ENCODE data around the gene CDK19. TPM values are rescaled to one million over a fixed set of nuclear protein-coding genes. Genes with fewer than 3 reads are reported as not detected.

The CDK19 gene
- polyA plus RNA-seq, 3 donors from 2014 or later = 1.7 to 5.2 (median 2.4) TPM

GRCh38 chr6:110800196-110800838, 15.0 kb downstream of the CDK19 start:
- peak overlapping the region in 1 of 6 donors; percentile 17 for H3K27ac Mint-ChIP-seq
- no peak for DNase-seq
- peaks cover 22 to 53% of the 10 kb centered on the region in 2 donors for H3K4me1 Mint-ChIP-seq
- H3K36me3 Mint-ChIP-seq = peaks cover 0 to 15% (median 4%) of the 10 kb centered on the region in 3 donors
- no peaks in the 10 kb centered on the region for H3K27me3 Mint-ChIP-seq (ENCODE audit: low read depth in 3 of 3)
- no peak overlapping the region for H3K4me3 Mint-ChIP-seq
- peaks cover 0 to 3% (median 0%) of the 10 kb centered on the region in 6 donors for H3K9me3 Mint-ChIP-seq

GRCh38 chr6:110799655-110800054, 15.6 kb downstream of the CDK19 start:
- no peak overlapping the region for H3K4me3 Mint-ChIP-seq
- H3K27me3 Mint-ChIP-seq (ENCODE audit: low read depth in 3 of 3) = no peaks in the 10 kb centered on the region
- peak overlapping the region in 1 of 6 donors; percentile 17 for H3K27ac Mint-ChIP-seq
- H3K4me1 Mint-ChIP-seq = peaks cover 18 to 52% of the 10 kb centered on the region in 2 donors
- H3K36me3 Mint-ChIP-seq = peaks cover 0 to 15% (median 4%) of the 10 kb centered on the region in 3 donors
- no peak for DNase-seq
- H3K9me3 Mint-ChIP-seq = peaks cover 0 to 3% (median 0%) of the 10 kb centered on the region in 6 donors

GRCh38 chr6:110799189-110799588, 16.1 kb downstream of the CDK19 start:
- H3K4me1 Mint-ChIP-seq = peaks cover 18 to 52% of the 10 kb centered on the region in 2 donors
- H3K9me3 Mint-ChIP-seq = peaks cover 0 to 3% (median 0%) of the 10 kb centered on the region in 6 donors

GRCh38 chr6:110795271-110795670, 20.0 kb downstream of the CDK19 start:
- H3K9me3 Mint-ChIP-seq = no peaks in the 10 kb centered on the region
- no peak for DNase-seq
- peaks cover 0 to 2% (median 0%) of the 10 kb centered on the region in 3 donors for H3K36me3 Mint-ChIP-seq
- peaks cover 6 to 24% of the 10 kb centered on the region in 2 donors for H3K4me1 Mint-ChIP-seq
- no peak overlapping the region for H3K27ac Mint-ChIP-seq
- H3K4me3 Mint-ChIP-seq = no peak overlapping the region
- no peaks in the 10 kb centered on the region for H3K27me3 Mint-ChIP-seq (ENCODE audit: low read depth in 3 of 3)

More at GRCh38 chr6:110799189-110799588, 16.1 kb downstream of the CDK19 start:
- H3K4me3 Mint-ChIP-seq = no peak overlapping the region
- H3K36me3 Mint-ChIP-seq = peaks cover 0 to 15% (median 4%) of the 10 kb centered on the region in 3 donors
- H3K27me3 Mint-ChIP-seq (ENCODE audit: low read depth in 3 of 3) = no peaks in the 10 kb centered on the region
- H3K27ac Mint-ChIP-seq = no peak overlapping the region
- DNase-seq = no peak

- Mint-ChIP-seq H3K9me3 (no peaks in the 10 kb centered on the region), H3K27ac (no peak overlapping the region), H3K27me3 (ENCODE audit: low read depth in 3 of 3) (no peaks in the 10 kb centered on the region), H3K4me3 (no peak overlapping the region), H3K36me3 (peaks cover 0 to 4% (median 0%) of the 10 kb centered on the region in 3 donors), H3K4me1 (peaks cover 36 to 45% of the 10 kb centered on the region in 2 donors)
- DNase-seq = no peak
Measured at GRCh38 chr6:110786696-110787095, 28.6 kb downstream of the CDK19 start.

GRCh38 chr6:110786271-110786670, 29.0 kb downstream of the CDK19 start:
- no peak for DNase-seq
- H3K9me3 Mint-ChIP-seq = no peaks in the 10 kb centered on the region
- H3K27ac Mint-ChIP-seq = no peak overlapping the region
- H3K4me3 Mint-ChIP-seq = no peak overlapping the region
- H3K36me3 Mint-ChIP-seq = peaks cover 0 to 4% (median 0%) of the 10 kb centered on the region in 3 donors
- peaks cover 40 to 49% of the 10 kb centered on the region in 2 donors for H3K4me1 Mint-ChIP-seq
- H3K27me3 Mint-ChIP-seq (ENCODE audit: low read depth in 3 of 3) = peaks cover 0 to 2% (median 0%) of the 10 kb centered on the region in 3 donors

GRCh38 chr6:110784610-110784979, 30.7 kb downstream of the CDK19 start:
- Mint-ChIP-seq H3K27me3 (ENCODE audit: low read depth in 3 of 3) (peaks cover 0 to 2% (median 0%) of the 10 kb centered on the region in 3 donors), H3K4me3 (peak overlapping the region in 2 of 5 donors; percentile 23 to 44), H3K27ac (peak overlapping the region in 1 of 6 donors; percentile 53), H3K36me3 (peaks cover 0 to 4% (median 0%) of the 10 kb centered on the region in 3 donors), H3K4me1 (peaks cover 48 to 58% of the 10 kb centered on the region in 2 donors), H3K9me3 (no peaks in the 10 kb centered on the region)
- DNase-seq = no peak

GRCh38 chr6:110781522-110782214, 33.6 kb downstream of the CDK19 start:
- H3K4me3 Mint-ChIP-seq = peak overlapping the region; percentile 15 to 64 (median 50)
- H3K9me3 Mint-ChIP-seq = no peaks in the 10 kb centered on the region
- H3K27ac Mint-ChIP-seq = peak overlapping the region; percentile 18 to 80 (median 50)
- DNase-seq = peak; percentile 24 to 34 (median 30)
- H3K4me1 Mint-ChIP-seq = peaks cover 53 to 76% of the 10 kb centered on the region in 2 donors
- H3K27me3 Mint-ChIP-seq (ENCODE audit: low read depth in 3 of 3) = peaks cover 0 to 2% (median 0%) of the 10 kb centered on the region in 3 donors
- no peaks in the 10 kb centered on the region for H3K36me3 Mint-ChIP-seq

GRCh38 chr6:110778333-110778732, 36.9 kb downstream of the CDK19 start:
- DNase-seq = no peak
- H3K27me3 Mint-ChIP-seq (ENCODE audit: low read depth in 3 of 3) = peaks cover 0 to 3% (median 0%) of the 10 kb centered on the region in 3 donors
- H3K9me3 Mint-ChIP-seq = no peaks in the 10 kb centered on the region
- H3K4me1 Mint-ChIP-seq = peaks cover 33 to 48% of the 10 kb centered on the region in 2 donors
- H3K36me3 Mint-ChIP-seq = no peaks in the 10 kb centered on the region
- H3K4me3 Mint-ChIP-seq = no peak overlapping the region
- no peak overlapping the region for H3K27ac Mint-ChIP-seq

- H3K27ac Mint-ChIP-seq = no peak overlapping the region
- no peak overlapping the region for H3K4me3 Mint-ChIP-seq
- H3K27me3 Mint-ChIP-seq (ENCODE audit: low read depth in 3 of 3) = peaks cover 0 to 3% (median 0%) of the 10 kb centered on the region in 3 donors
- H3K4me1 Mint-ChIP-seq = peaks cover 26 to 41% of the 10 kb centered on the region in 2 donors
- DNase-seq = no peak
- no peaks in the 10 kb centered on the region for H3K36me3 Mint-ChIP-seq
- H3K9me3 Mint-ChIP-seq = no peaks in the 10 kb centered on the region
Measured at GRCh38 chr6:110777636-110778035, 37.6 kb downstream of the CDK19 start.

GRCh38 chr6:110776413-110776812, 38.9 kb downstream of the CDK19 start:
- Mint-ChIP-seq H3K27ac (peak overlapping the region in 1 of 6 donors; percentile 30), H3K36me3 (peaks cover 6 to 8% (median 7%) of the 10 kb centered on the region in 3 donors), H3K9me3 (no peaks in the 10 kb centered on the region), H3K27me3 (ENCODE audit: low read depth in 3 of 3) (peaks cover 0 to 1% (median 0%) of the 10 kb centered on the region in 3 donors), H3K4me3 (no peak overlapping the region), H3K4me1 (peaks cover 15 to 29% of the 10 kb centered on the region in 2 donors)
- no peak for DNase-seq

- Mint-ChIP-seq H3K4me3 (no peak overlapping the region), H3K9me3 (no peaks in the 10 kb centered on the region), H3K27me3 (ENCODE audit: low read depth in 3 of 3) (no peaks in the 10 kb centered on the region), H3K4me1 (no peaks in the 10 kb centered on the region), H3K36me3 (peaks cover 9 to 19% (median 11%) of the 10 kb centered on the region in 3 donors), H3K27ac (no peak overlapping the region)
- DNase-seq = no peak
Measured at GRCh38 chr6:110769923-110770322, 45.3 kb downstream of the CDK19 start.

- no peaks in the 10 kb centered on the region for H3K9me3 Mint-ChIP-seq
- H3K27me3 Mint-ChIP-seq (ENCODE audit: low read depth in 3 of 3) = no peaks in the 10 kb centered on the region
- H3K4me1 Mint-ChIP-seq = no peaks in the 10 kb centered on the region
- H3K27ac Mint-ChIP-seq = no peak overlapping the region
- no peak for DNase-seq
- no peak overlapping the region for H3K4me3 Mint-ChIP-seq
- peaks cover 14 to 24% (median 16%) of the 10 kb centered on the region in 3 donors for H3K36me3 Mint-ChIP-seq
Measured at GRCh38 chr6:110768057-110768456, 47.2 kb downstream of the CDK19 start.

- H3K4me3 Mint-ChIP-seq = no peak overlapping the region
- peak overlapping the region in 3 of 6 donors; percentile 3 to 22 (median 3) for H3K27ac Mint-ChIP-seq
- DNase-seq = no peak
- peaks cover 25 to 40% of the 10 kb centered on the region in 2 donors for H3K4me1 Mint-ChIP-seq
- peaks cover 5% of the 10 kb centered on the region in 3 donors for H3K36me3 Mint-ChIP-seq
- H3K9me3 Mint-ChIP-seq = no peaks in the 10 kb centered on the region
- H3K27me3 Mint-ChIP-seq (ENCODE audit: low read depth in 3 of 3) = no peaks in the 10 kb centered on the region
Measured at GRCh38 chr6:110761371-110761770, 53.9 kb downstream of the CDK19 start.

Measured in immature natural killer cell (primary cell).